GM23338 (cell line): ENCODE results near the gene EPM2AIP1. TPM values are rescaled to one million over a fixed set of nuclear protein-coding genes. Genes with fewer than 3 reads are reported as not detected.

Source experiments
- ATAC-seq: fragments of 200-7000 bp; cut with Tn5 transposase; 3 replicates; pipeline ENCODE4 v1.9.1; 2020
- DNase-seq: peaks from one replicate; pipeline ENCODE4 v3.0.0-alpha.2; 2015; ENCODE audit warnings: low spot score
- H2AFZ ChIP-seq: fragments of 200-600 bp; sonication (generic); 2 replicates; pipeline ENCODE4 v1.8.0; 2016; ENCODE audit warnings: antibody characterized with exemption, mild to moderate bottlenecking, moderate library complexity
- H3F3A ChIP-seq: fragments of 200-600 bp; sonication (generic); replicated peaks from 2 replicates; pipeline ENCODE4 v1.8.0; 2017; ENCODE audit warnings: antibody characterized with exemption, mixed run types, low read depth
- H3K27ac ChIP-seq: fragments of 200-600 bp; sonication (generic); 2 replicates; pipeline ENCODE4 v1.6.1; 2016; ENCODE audit warnings: low read depth
- H3K27me3 ChIP-seq: fragments of 200-600 bp; sonication (generic); 2 replicates; pipeline ENCODE4 v1.8.0; 2016; ENCODE audit warnings: mild to moderate bottlenecking, mixed run types, moderate library complexity; ENCODE audit not compliant: insufficient read depth
- H3K36me3 ChIP-seq: fragments of 200-600 bp; sonication (generic); 2 replicates; pipeline ENCODE4 v1.8.0; 2016; ENCODE audit warnings: mild to moderate bottlenecking; ENCODE audit not compliant: insufficient read depth
- H3K4me1 ChIP-seq: fragments of 200-600 bp; sonication (generic); 2 replicates; pipeline ENCODE4 v1.8.0; 2016; ENCODE audit warnings: mild to moderate bottlenecking, moderate library complexity; ENCODE audit not compliant: insufficient read depth
- H3K4me2 ChIP-seq: fragments of 200-600 bp; sonication (generic); 2 replicates; pipeline ENCODE4 v1.7.1; 2017; ENCODE audit warnings: mixed run types
- H3K4me3 ChIP-seq: fragments of 200-600 bp; sonication (generic); 2 replicates; pipeline ENCODE4 v1.6.1; 2016; ENCODE audit warnings: mixed run types
- H3K79me2 ChIP-seq: fragments of 200-600 bp; sonication (generic); replicated peaks from 2 replicates; pipeline ENCODE4 v1.8.0; 2017; ENCODE audit warnings: mild to moderate bottlenecking; ENCODE audit not compliant: insufficient read depth
- H3K9me2 ChIP-seq: fragments of 200-600 bp; sonication (generic); 2 replicates; pipeline ENCODE4 v1.8.0; 2017; ENCODE audit not compliant: insufficient read depth
- H4K20me1 ChIP-seq: fragments of 200-600 bp; sonication (generic); replicated peaks from 2 replicates; pipeline ENCODE4 v1.8.0; 2017; ENCODE audit warnings: mild to moderate bottlenecking; ENCODE audit not compliant: insufficient read depth
- H3K27ac Mint-ChIP-seq: 2 replicates; pipeline ENCODE4 v1.8.0; 2020; ENCODE audit warnings: inconsistent platforms, mild to moderate bottlenecking, moderate library complexity, mixed read lengths
- H3K27me3 Mint-ChIP-seq: 3 replicates; pipeline ENCODE4 v1.8.0; 2022; ENCODE audit warnings: low read depth, mild to moderate bottlenecking, moderate library complexity, mixed read lengths, inconsistent platforms; ENCODE audit not compliant: insufficient read depth, poor library complexity
- H3K36me3 Mint-ChIP-seq: 3 replicates; pipeline ENCODE4 v1.8.0; 2021; ENCODE audit warnings: low read depth, mild to moderate bottlenecking, inconsistent platforms, moderate library complexity, mixed read lengths
- H3K4me1 Mint-ChIP-seq: 3 replicates; pipeline ENCODE4 v1.8.0; 2020; ENCODE audit warnings: mild to moderate bottlenecking, inconsistent platforms, mixed read lengths
- H3K4me3 Mint-ChIP-seq: 3 replicates; pipeline ENCODE4 v1.8.0; 2021; ENCODE audit warnings: moderate library complexity, mild to moderate bottlenecking, inconsistent platforms, mixed read lengths
- H3K9me3 Mint-ChIP-seq: 3 replicates; pipeline ENCODE4 v1.8.0; 2020; ENCODE audit warnings: moderate library complexity, mild to moderate bottlenecking, inconsistent platforms, mixed read lengths
- CREB1 ChIP-seq: fragments of 250-450 bp; sonication (Bioruptor Pico); IDR thresholded peaks from 2 replicates; pipeline ENCODE4 v1.5.0; 2020; ENCODE audit warnings: low read depth, mild to moderate bottlenecking, moderate library complexity
- CTCF ChIP-seq, 2 experiments: fragments of 200-600 bp in 1 of 2; sonication (generic) in 1 of 2; conservative IDR thresholded peaks; 2 replicates each; pipeline versions ENCODE4 v1.5.1 to v1.6.1; 2016 to 2017; ENCODE audit warnings: antibody characterized with exemption in 2 of 2, low read depth in 2 of 2, mild to moderate bottlenecking in 2 of 2, moderate library complexity in 1 of 2
- ETS1 ChIP-seq: IDR thresholded peaks from 2 replicates; pipeline ENCODE4 v1.6.1; 2016; ENCODE audit warnings: antibody characterized with exemption
- EZH2 ChIP-seq: fragments of 200-600 bp; sonication (generic); IDR thresholded peaks from one replicate; pipeline ENCODE4 v1.8.0; 2017; ENCODE audit warnings: antibody characterized with exemption, mild to moderate bottlenecking, low read depth; ENCODE audit not compliant: unreplicated experiment
- EZH2phosphoT487 ChIP-seq: fragments of 200-600 bp; sonication (generic); IDR thresholded peaks from one replicate; pipeline ENCODE4 v1.8.1; 2018; ENCODE audit warnings: antibody characterized with exemption; ENCODE audit not compliant: unreplicated experiment
- JUNB ChIP-seq: IDR thresholded peaks from one replicate; pipeline ENCODE4 v1.6.1; 2016; ENCODE audit warnings: antibody characterized with exemption; ENCODE audit not compliant: unreplicated experiment
- NANOG ChIP-seq: IDR thresholded peaks from 2 replicates; pipeline ENCODE4 v1.6.1; 2016; ENCODE audit warnings: antibody characterized with exemption, borderline replicate concordance
- POLR2AphosphoS5 ChIP-seq: IDR thresholded peaks from 2 replicates; pipeline ENCODE4 v1.6.1; 2016; ENCODE audit warnings: antibody characterized with exemption, low read depth
- REST ChIP-seq: IDR thresholded peaks from one replicate; pipeline ENCODE4 v1.6.1; 2018; ENCODE audit warnings: antibody characterized with exemption; ENCODE audit not compliant: unreplicated experiment
- STAT1 ChIP-seq: IDR thresholded peaks from one replicate; pipeline ENCODE4 v1.6.1; 2016; ENCODE audit warnings: antibody characterized with exemption; ENCODE audit not compliant: unreplicated experiment
- ZNF114 ChIP-seq: fragments of 250-450 bp; sonication (Bioruptor Pico); IDR thresholded peaks from 2 replicates; pipeline ENCODE4 v1.5.0; 2020; ENCODE audit warnings: mild to moderate bottlenecking, moderate library complexity
- ZNF331 ChIP-seq: fragments of 250-450 bp; sonication (Bioruptor Pico); IDR thresholded peaks from 2 replicates; pipeline ENCODE4 v1.5.0; 2020; ENCODE audit warnings: low read depth, mild to moderate bottlenecking, moderate library complexity
- ZNF462 ChIP-seq: fragments of 250-450 bp; sonication (Bioruptor Pico); IDR thresholded peaks from 2 replicates; pipeline ENCODE4 v1.5.0; 2020; ENCODE audit warnings: mild to moderate bottlenecking, moderate library complexity
- polyA plus RNA-seq: library from polyadenylated mRNA; unstranded; fragments of >200 nt; fragmentation: Nextera tagmentation; extraction: Ambion mirVana; gene quantifications from 2 replicates; pipeline ENCODE4 v1.2.1, GENCODE V29; 2016
- total RNA-seq: library from RNA; depleted of rRNA; stranded (reverse); fragments of >200 nt; shearing (Covaris generic); gene quantifications from 2 replicates; pipeline ENCODE4 v1.2.3, GENCODE V29; 2014

Gene EPM2AIP1
- total and polyA plus RNA-seq, 2 experiments from 2014 or later = 7.2 to 10.6 TPM

- peak overlapping the region; percentile 91 for H3K4me2 ChIP-seq
- Mint-ChIP-seq H3K4me1 (peaks cover 30% of the 10 kb centered on the region), H3K9me3 (no peaks in the 10 kb centered on the region), H3K36me3 (peaks cover 56% of the 10 kb centered on the region), H3K27ac (0 out of 2 replicates have a peak overlapping the region, but pooled peaks have one; percentile 30), H3K27me3 (no peaks in the 10 kb centered on the region), H3K4me3 (peak overlapping the region; percentile 41)
- no peaks in the 10 kb centered on the region for H3K9me2 ChIP-seq
- H2AFZ ChIP-seq = no peak overlapping the region
- ATAC-seq (no peak), DNase-seq (no peak)
- H3K4me1 ChIP-seq = peaks cover 37% of the 10 kb centered on the region
- no peaks in the 10 kb centered on the region for H3F3A ChIP-seq
- peaks cover 49% of the 10 kb centered on the region for H3K79me2 ChIP-seq
- H3K27me3 ChIP-seq = no peaks in the 10 kb centered on the region
- H3K36me3 ChIP-seq = peaks cover 24% of the 10 kb centered on the region
- no peak for TF ChIP-seq ETS1
- no peak for TF ChIP-seq ZNF114 (CRISPR knock-in tag)
- TF ChIP-seq ZNF462 (CRISPR knock-in tag) = no peak
- TF ChIP-seq ZNF331 (CRISPR knock-in tag) = no peak
- no peak for TF ChIP-seq JUNB
- TF ChIP-seq EZH2phosphoT487 = no peak
- no peak for TF ChIP-seq NANOG
- TF ChIP-seq CTCF (conservative IDR thresholded peaks at IDR 0.05; ENCODE audit: low read depth in 2 of 2) = no peak
- TF ChIP-seq REST = no peak
- TF ChIP-seq EZH2 = no peak
- no peak for TF ChIP-seq CREB1 (CRISPR knock-in tag)
- TF ChIP-seq POLR2AphosphoS5 = no peak
- no peak for TF ChIP-seq STAT1
- no peak overlapping the region for H3K27ac ChIP-seq
- peaks cover 27% of the 10 kb centered on the region; the same call in 1 of the 2 replicates for H4K20me1 ChIP-seq
- H3K4me3 ChIP-seq = peak overlapping the region; percentile 83; the same call in 1 of the 2 replicates
Measured at GRCh38 chr3:36989005-36989404, 3.9 kb downstream of the EPM2AIP1 start.
